ENCODE data around the gene HMGCL. TPM values are rescaled to one million over a fixed set of nuclear protein-coding genes. Genes with fewer than 3 reads are reported as not detected.

HMGCL gene
- total and polyA plus RNA-seq, 2 of the 13 experiments (the other 11 are each of a cell fraction or from before 2014, with no cell fraction given) = 21.3 to 41.4 TPM

DNA sequence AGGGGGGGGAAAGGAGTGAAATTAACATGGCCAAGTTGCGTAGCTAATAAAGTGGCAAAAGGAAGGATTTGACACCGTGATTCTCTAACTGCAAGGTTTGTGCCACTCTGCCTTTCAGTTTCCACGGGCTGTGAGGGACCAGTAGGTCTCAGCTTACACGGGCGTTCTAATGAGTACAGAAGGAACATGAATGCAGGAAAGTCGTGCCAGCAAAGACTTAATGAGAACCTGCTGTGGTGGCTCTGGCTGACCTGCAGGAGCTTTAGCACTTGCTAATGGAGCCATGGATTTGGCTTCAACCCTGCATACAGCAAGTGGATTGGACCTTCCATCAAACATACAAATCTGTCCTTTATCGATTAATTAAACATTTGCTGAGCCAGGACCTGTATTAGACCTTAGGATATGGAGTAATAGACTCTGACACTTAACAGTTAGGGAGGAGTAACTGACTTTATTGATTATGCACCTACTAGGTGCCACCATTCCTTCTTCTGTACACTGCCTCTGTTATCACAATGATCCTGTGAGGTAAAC, 62.1 kb downstream of the HMGCL start:
- BruUV-seq (replicated peaks) = no TSS peak
- no peak for FAIRE-seq
- H3K36me3 ChIP-seq (replicated peaks in 1 of 2; ENCODE audit: control insufficient read depth in 1 of 2, insufficient read depth in 2 of 2, low read length in 2 of 2) = peaks cover 17 to 42% of the 10 kb centered on the region in 2 experiments

DNA sequence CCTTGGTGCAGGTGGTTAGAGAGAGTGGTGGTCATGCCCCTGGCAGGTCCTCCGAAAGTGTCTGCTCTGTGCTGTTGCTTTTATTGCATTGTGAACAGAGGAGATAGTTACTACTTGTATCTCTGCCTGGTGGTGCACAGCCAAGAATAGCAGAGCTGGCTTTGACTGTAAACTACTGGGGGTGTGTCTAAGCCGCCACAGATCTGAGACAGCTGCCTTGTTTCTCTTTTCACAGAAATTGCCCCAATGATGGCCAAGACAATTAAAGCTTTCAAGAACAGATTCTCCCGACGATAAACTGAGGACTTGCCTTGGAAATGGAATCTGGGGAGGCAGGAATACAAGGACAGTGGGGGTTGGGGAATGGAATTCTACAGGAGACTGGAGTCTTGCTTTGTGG, 66.0 kb downstream of the HMGCL start:
- POLR2A ChIA-PET = no interaction called here
- in situ Hi-C loops (cut with HindIII; ENCODE audit: extremely low pct_ligation_motif_present, low pct_unique_long_range_greater_than_20kb) = no loop called here
- Histone ChIP-seq H3K9ac (ENCODE audit: insufficient read depth, low read depth, low read length) (no peak overlapping the region), H3K27me3 (ENCODE audit: control insufficient read depth in 1 of 2, insufficient read depth in 2 of 2, low read length in 2 of 2) (no peaks in the 10 kb centered on the region), H3K9me3 (ENCODE audit: low read length) (no peaks in the 10 kb centered on the region), H3K4me2 (ENCODE audit: low read depth, low read length) (no peak overlapping the region), H3K36me3 (replicated peaks in 1 of 2; ENCODE audit: control insufficient read depth in 1 of 2, insufficient read depth in 2 of 2, low read length in 2 of 2) (peaks cover 40 to 71% of the 10 kb centered on the region in 2 experiments), H3K4me1 (ENCODE audit: insufficient read depth, low read length) (0 out of 2 replicates have a peak, but pooled peaks cover 5% of the 10 kb centered on the region), H3K4me3 (replicated peaks in 1 of 3; ENCODE audit: insufficient read depth in 1 of 3, low read depth in 2 of 3, low read length in 3 of 3) (no peak overlapping the region), H3K79me2 (ENCODE audit: insufficient read depth, low read length) (no peaks in the 10 kb centered on the region), H2AFZ (ENCODE audit: low read length) (no peak overlapping the region), H3K27ac (ENCODE audit: extremely low read length, insufficient read depth, low read length) (no peak overlapping the region), H4K20me1 (ENCODE audit: insufficient read depth, low read length) (no peaks in the 10 kb centered on the region)
- WGBS (ENCODE audit: low lambda C conversion rate) = 100% methylated on average over 4 of the region's 4 CpGs
- BruUV-seq (replicated peaks) = no TSS peak
- intact Hi-C loops (cut with micrococcal nuclease; ENCODE audit: unreplicated experiment) = no loop called here
- no peak for FAIRE-seq
- TF ChIP-seq ZNF232 (CRISPR knock-in tag; IDR thresholded peaks at IDR 0.05; ENCODE audit: borderline replicate concordance) = no peak
- no peak for TF ChIP-seq ZBTB46 (CRISPR knock-in tag; IDR thresholded peaks at IDR 0.05; ENCODE audit: borderline replicate concordance)
- no peak for TF ChIP-seq ZNF513 (CRISPR knock-in tag; conservative IDR thresholded peaks at IDR 0.05)
- no peak for TF ChIP-seq ZNF362 (CRISPR knock-in tag; IDR thresholded peaks at IDR 0.05; ENCODE audit: borderline replicate concordance)
- TF ChIP-seq SAFB2 (CRISPR knock-in tag; IDR thresholded peaks at IDR 0.05; ENCODE audit: borderline replicate concordance, low read depth) = no peak
- no peak for ATAC-seq
- no peak for DNase-seq (ENCODE audit: low spot score)
- CTCF ChIA-PET (ENCODE audit: low intra/inter-chr PET ratio, low total read pairs) = no interaction called here

More for the DNA sequence above, 62.1 kb downstream of the HMGCL start:
- no peak overlapping the region for H2AFZ ChIP-seq (ENCODE audit: low read length)
- no peak overlapping the region for H3K4me2 ChIP-seq (ENCODE audit: low read depth, low read length)
- no peak overlapping the region for H3K4me3 ChIP-seq (replicated peaks in 1 of 3; ENCODE audit: insufficient read depth in 1 of 3, low read depth in 2 of 3, low read length in 3 of 3)
- POLR2A ChIA-PET = no interaction called here
- H3K9me3 ChIP-seq (ENCODE audit: low read length) = no peaks in the 10 kb centered on the region
- H3K27me3 ChIP-seq (ENCODE audit: control insufficient read depth in 1 of 2, insufficient read depth in 2 of 2, low read length in 2 of 2) = no peaks in the 10 kb centered on the region
- H3K27ac ChIP-seq (ENCODE audit: extremely low read length, insufficient read depth, low read length) = no peak overlapping the region
- DNase-seq (ENCODE audit: low spot score) (no peak), ATAC-seq (no peak)
- CTCF ChIA-PET (ENCODE audit: low intra/inter-chr PET ratio, low total read pairs) = no interaction called here
- no peaks in the 10 kb centered on the region for H3K79me2 ChIP-seq (ENCODE audit: insufficient read depth, low read length)
- intact Hi-C loops (cut with micrococcal nuclease; ENCODE audit: unreplicated experiment) (no loop called here), in situ Hi-C loops (cut with HindIII; ENCODE audit: extremely low pct_ligation_motif_present, low pct_unique_long_range_greater_than_20kb) (no loop called here)
- peaks cover 11% of the 10 kb centered on the region for H3K4me1 ChIP-seq (ENCODE audit: insufficient read depth, low read length)
- H4K20me1 ChIP-seq (ENCODE audit: insufficient read depth, low read length) = no peaks in the 10 kb centered on the region
- no peak overlapping the region for H3K9ac ChIP-seq (ENCODE audit: insufficient read depth, low read depth, low read length)
- WGBS (ENCODE audit: low lambda C conversion rate) = 98% methylated on average over 7 of the region's 7 CpGs
- no peak for TF ChIP-seq RXRA (CRISPR knock-in tag; IDR thresholded peaks at IDR 0.05)
